Measurements from ENCODE around the gene LRRC32.

DNA sequence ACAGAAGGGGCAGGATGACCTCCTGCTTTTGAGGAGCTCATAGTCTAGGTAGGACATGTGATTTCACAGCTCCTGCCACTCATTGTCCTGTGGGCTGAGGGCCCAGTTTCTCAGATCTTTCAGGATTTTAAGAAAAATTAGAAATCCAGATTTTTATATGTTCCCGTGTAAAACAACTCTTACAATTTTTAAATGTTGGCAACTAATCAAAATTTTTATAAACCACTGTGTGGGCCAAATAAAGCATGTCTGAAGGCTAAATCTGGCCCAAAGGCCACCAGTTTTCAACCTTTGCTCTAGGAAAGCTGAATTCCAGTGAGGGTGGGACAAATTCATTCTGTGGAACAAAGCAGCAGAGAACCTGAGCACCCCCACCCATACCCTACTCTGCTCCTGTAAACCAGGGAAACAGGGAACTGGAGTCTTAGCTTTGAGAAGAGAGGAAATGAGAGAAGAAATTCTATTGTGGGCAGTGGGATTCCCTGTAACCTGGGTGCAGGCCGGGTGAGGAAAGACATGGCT is 20.6 kb downstream of the LRRC32 start:
- TF ChIP-seq, protein P1, sequence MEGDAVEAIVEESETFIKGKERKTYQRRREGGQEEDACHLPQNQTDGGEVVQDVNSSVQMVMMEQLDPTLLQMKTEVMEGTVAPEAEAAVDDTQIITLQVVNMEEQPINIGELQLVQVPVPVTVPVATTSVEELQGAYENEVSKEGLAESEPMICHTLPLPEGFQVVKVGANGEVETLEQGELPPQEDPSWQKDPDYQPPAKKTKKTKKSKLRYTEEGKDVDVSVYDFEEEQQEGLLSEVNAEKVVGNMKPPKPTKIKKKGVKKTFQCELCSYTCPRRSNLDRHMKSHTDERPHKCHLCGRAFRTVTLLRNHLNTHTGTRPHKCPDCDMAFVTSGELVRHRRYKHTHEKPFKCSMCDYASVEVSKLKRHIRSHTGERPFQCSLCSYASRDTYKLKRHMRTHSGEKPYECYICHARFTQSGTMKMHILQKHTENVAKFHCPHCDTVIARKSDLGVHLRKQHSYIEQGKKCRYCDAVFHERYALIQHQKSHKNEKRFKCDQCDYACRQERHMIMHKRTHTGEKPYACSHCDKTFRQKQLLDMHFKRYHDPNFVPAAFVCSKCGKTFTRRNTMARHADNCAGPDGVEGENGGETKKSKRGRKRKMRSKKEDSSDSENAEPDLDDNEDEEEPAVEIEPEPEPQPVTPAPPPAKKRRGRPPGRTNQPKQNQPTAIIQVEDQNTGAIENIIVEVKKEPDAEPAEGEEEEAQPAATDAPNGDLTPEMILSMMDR (IDR thresholded peaks at IDR 0.05; ENCODE audit: insufficient read depth, low read depth, low read length), result no peak
- no peak for TF ChIP-seq EZH2 (IDR thresholded peaks at IDR 0.05; ENCODE audit: insufficient read depth, low read length)

All from astrocyte (in vitro differentiated cells and primary cell).